Epithelial cell of proximal tubule (primary cell): ENCODE data around the gene GPR171. TPM values are rescaled to one million over a fixed set of nuclear protein-coding genes. Genes with fewer than 3 reads are reported as not detected.

Experiments used
- DNase-seq: peaks from one replicate; pipeline ENCODE4 v3.0.0-alpha.2; 2011; ENCODE audit warnings: low read depth
- H3K4me3 ChIP-seq: 2 replicates; pipeline ENCODE4 v1.5.1; 2011; ENCODE audit warnings: low read depth, mild to moderate bottlenecking, low read length
- CTCF ChIP-seq: conservative IDR thresholded peaks from 2 replicates; pipeline ENCODE4 v1.5.1; 2012; ENCODE audit warnings: low read depth, mild to moderate bottlenecking, low read length
- total RNA-seq: library from RNA; depleted of rRNA; stranded (reverse); fragments of >200 nt; gene quantifications from 2 replicates; pipeline ENCODE4 v1.2.3, GENCODE V29; 2015

The GPR171 gene
- total RNA-seq, 1 donor from 2014 or later: not detected

- DNase-seq: no peak
- no peak overlapping the region for H3K4me3 ChIP-seq
- no peak for TF ChIP-seq CTCF
Measured at GRCh38 chr3:151204530-151205402, 1.8 kb upstream of the GPR171 start.

- TF ChIP-seq CTCF: no peak
- no peak overlapping the region for H3K4me3 ChIP-seq
- no peak for DNase-seq
Measured at GRCh38 chr3:151201051-151201730, 1.8 kb downstream of the GPR171 start.

- no peak for DNase-seq
- TF ChIP-seq CTCF: no peak
Measured at GRCh38 chr3:151200586-151200985, 2.4 kb downstream of the GPR171 start.

GRCh38 chr3:151199554-151200438 lies 3.2 kb downstream of the GPR171 start:
- no peak for TF ChIP-seq CTCF
- no peak for DNase-seq
- H3K4me3 ChIP-seq: no peak overlapping the region

More at GRCh38 chr3:151200586-151200985, 2.4 kb downstream of the GPR171 start:
- H3K4me3 ChIP-seq: no peak overlapping the region

GRCh38 chr3:151198849-151199248 lies 4.2 kb downstream of the GPR171 start:
- no peak overlapping the region for H3K4me3 ChIP-seq
- no peak for DNase-seq
- no peak for TF ChIP-seq CTCF

- no peak for DNase-seq
- no peak for TF ChIP-seq CTCF
- H3K4me3 ChIP-seq: no peak overlapping the region
Measured at GRCh38 chr3:151197981-151198767, 4.8 kb downstream of the GPR171 start.
